Sigmoid colon (tissue), 4 donors: ENCODE measurements around the gene KRTAP5-2.

Experiments used
- CTCF ChIP-seq, 4 experiments: fragments of 450-650 bp in 3 of 4; fragments of 200-600 bp in 1 of 4; IDR thresholded peaks; one replicate each; pipeline ENCODE4 v1.5.1; 2016 to 2019; ENCODE audit warnings: antibody characterized with exemption in 4 of 4, mild to moderate bottlenecking in 3 of 4, moderate library complexity in 2 of 4
- EP300 ChIP-seq, 4 donors: sonication (generic); formaldehyde crosslinking; IDR thresholded peaks; one replicate each; pipeline ENCODE4 v1.6.1; 2017; ENCODE audit warnings: antibody characterized with exemption in 4 of 4
- POLR2A ChIP-seq, 2 donors: fragments of 450-650 bp; IDR thresholded peaks; one replicate each; pipeline ENCODE4 v1.6.1; 2016; ENCODE audit warnings: antibody characterized with exemption in 2 of 2, mild to moderate bottlenecking in 2 of 2, moderate library complexity in 2 of 2

GRCh38 chr11:1598816-1599215, 722 bp upstream of the KRTAP5-2 start:
- TF ChIP-seq CTCF (IDR thresholded peaks at IDR 0.05), result no peak
- TF ChIP-seq POLR2A (IDR thresholded peaks at IDR 0.05), result no peak
- TF ChIP-seq EP300 (IDR thresholded peaks at IDR 0.05), result no peak
